ENCODE data around the gene GTF2F2.
"Not testable (repeated sequence)": the region's sequence is repeated elsewhere in the genome, so short reads cannot be mapped to it uniquely, and the experiment has no call there.

The GTF2F2 gene

DNA sequence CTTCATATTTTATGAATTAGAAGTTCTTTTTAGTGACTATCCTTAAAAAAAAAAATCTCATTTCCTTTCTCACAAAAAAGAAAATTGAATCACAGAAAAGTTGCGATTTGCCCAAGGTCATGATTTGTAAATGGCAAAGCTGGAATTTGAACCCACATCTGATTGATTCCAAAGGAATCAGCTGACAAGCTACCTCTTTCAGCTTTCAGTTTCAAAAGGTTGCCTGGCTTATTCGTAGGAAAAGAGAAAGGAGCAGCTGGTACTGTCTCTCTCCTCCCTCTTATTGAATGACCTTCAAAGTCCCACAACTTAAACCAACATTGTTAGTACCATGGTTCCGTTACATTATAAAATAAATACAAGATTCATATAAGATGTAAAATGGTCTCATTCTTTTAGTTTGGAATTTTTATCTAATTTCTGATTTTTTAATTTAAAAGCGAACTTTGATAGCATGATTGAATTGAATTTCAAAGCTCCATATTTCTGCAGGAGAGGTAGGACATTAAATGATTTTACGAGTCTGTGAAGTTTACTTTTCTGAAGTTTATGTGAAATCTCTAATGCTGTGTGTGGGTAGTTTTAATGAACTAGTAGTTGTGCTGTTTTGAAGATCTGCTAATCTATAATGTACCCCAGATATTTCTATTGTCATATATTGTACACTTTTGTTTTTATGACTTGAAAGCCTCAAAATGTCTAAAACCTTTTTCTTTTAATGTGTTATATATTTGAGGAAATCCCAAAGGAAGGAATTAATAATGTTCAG is 99.0 kb downstream of the GTF2F2 start:
- no peak for DNase-seq

DNA sequence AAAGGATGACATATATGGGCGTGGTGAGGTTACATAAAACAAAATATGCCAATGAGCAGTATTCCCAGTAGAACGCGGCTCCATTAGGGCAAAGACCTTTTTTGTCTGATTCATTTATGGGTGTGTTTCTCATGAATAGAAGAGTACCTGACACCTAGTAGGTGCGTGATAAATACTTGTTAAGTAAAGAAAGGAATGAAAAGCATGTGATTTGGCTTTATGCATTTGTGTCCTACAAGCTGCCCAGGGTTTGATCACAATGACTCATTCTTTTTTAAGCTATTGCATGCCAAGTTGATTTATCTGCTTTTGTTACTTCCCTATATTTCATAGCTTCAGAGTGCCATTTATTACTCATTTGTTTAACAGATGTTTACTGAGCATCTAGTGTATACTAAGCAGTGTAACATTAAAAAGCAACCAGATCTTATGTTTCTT is 99.6 kb downstream of the GTF2F2 start:
- DNase-seq: peak; percentile 79

DNA sequence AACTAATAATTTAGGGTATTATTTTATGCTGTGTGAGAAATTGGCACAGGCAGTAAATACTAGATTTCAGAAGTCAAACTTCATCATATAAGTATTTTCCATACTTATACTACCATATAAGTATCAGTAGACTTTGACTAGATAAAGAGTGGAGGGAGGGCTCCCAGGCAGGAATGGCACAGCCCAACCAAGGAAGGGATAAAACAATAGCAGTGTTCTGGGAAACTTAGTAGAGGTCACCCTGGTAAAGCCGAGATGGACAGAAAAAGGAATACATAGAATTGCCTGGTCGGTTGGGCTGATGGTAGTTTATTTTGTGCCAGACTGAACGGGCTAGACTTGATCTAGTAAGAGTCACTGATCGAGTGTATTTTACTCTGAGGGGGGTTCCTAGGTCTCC is 100.1 kb downstream of the GTF2F2 start:
- DNase-seq: no peak

DNA sequence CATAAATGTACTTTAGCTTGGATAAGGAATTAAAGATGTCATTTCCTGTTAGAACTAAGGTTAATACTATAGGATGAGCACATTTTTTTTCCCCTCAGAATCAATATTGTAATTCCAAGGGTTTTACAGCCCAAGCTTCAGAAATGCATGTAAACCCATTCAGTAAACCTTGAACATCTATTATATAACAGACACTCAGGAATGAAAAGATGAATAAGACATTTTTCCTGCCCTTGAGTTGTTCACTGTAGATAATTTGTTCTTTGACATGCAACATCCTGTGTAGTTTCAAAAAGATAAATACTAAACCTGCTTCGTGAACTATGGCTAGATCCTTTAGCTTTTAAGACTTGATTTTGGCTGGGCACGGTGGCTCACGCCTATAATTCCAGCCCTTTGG is 102.2 kb downstream of the GTF2F2 start:
- DNase-seq: no peak

DNA sequence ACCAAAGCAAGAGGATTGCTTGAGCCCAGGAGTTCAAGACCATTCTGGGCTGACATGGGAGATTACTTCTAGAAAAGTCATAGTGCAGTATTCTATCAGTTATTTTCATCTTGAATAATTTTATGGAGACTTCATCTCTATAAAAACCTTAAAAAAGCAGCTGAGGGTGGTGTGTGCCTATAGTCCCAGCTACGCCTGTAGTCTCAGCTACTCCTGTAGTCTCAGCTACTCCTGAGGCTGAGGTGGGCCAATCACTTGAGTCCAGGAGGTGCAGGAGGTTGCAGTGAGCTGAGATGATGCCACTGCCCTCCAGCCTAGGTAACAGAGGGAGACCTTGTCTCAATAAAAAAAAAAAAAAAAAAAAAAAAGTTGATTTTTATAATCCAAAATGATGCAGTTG is 102.6 kb downstream of the GTF2F2 start:
- DNase-seq: no peak

DNA sequence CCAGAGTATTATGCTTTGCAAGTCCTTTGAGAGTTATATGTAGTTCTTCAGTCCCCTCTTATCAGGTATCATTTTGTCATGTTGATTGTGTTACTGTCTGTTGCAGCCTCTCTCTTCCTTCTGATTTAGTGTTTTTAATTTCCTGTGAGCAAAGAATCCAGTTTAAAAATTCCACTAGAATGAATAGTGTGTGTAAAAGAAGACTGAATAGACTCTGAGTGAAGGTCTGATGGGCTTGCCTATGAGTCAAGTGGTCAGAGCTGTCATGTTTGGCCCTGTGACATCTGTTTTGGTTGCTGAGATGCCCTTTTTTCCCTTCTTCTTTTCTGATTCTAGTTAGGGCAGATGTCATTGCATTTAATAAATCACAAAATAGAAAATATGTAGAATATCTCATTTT is 103.9 kb downstream of the GTF2F2 start:
- peak; percentile 52 for DNase-seq

- DNase-seq: no peak
Measured at GRCh38 chr13:45225370-45225769, 105.1 kb downstream of the GTF2F2 start.

DNA sequence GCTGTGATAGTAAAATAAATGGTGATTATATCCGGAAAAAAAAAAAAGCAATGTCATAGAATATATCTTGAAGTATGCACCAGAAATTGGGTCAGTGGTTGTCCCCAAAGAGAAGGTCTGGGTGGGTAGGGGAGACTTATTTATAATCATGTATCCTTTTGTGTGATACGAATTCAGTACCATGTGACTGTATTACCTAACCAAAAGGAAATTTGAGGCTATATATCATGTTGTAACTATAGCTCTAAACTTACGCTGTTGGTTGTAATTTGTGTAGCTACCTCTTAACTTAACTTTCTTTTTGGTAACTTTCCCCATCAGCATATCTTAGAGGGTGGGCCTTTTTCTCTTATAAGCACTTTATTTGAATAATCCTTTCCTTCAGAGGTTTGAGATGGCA is 105.7 kb downstream of the GTF2F2 start:
- DNase-seq: no peak

GRCh38 chr13:45228002-45228401 is 107.7 kb downstream of the GTF2F2 start:
- no peak for DNase-seq

DNA sequence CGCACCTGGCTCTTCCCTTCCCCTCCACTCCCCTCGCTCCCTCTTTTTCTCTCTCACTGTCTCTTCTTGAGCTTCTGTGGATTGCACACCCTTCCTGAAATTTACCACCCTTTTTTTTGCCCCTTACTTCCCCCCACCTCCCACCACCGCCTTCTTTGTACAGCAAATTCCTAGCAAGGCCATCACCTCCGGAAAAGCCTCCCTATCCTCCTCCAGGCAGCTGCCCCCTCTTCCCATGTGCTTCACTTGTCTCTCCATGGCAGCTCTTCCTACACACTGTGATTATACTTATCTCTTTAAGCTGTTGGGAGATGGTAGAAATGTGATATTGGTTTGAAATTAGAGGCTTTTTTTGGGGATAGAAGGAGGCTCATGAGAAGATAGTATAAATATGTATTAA is 108.9 kb downstream of the GTF2F2 start:
- DNase-seq: no peak

GRCh38 chr13:45231305-45231704 is 111.0 kb downstream of the GTF2F2 start:
- peak; percentile 46 for DNase-seq

GRCh38 chr13:45231722-45232121 is 111.4 kb downstream of the GTF2F2 start:
- DNase-seq: peak; percentile 48

- DNase-seq: no peak
Measured at GRCh38 chr13:45232591-45232990, 112.3 kb downstream of the GTF2F2 start.

- DNase-seq: peak; percentile 71
Measured at GRCh38 chr13:45238945-45239795, 118.9 kb downstream of the GTF2F2 start.

DNA sequence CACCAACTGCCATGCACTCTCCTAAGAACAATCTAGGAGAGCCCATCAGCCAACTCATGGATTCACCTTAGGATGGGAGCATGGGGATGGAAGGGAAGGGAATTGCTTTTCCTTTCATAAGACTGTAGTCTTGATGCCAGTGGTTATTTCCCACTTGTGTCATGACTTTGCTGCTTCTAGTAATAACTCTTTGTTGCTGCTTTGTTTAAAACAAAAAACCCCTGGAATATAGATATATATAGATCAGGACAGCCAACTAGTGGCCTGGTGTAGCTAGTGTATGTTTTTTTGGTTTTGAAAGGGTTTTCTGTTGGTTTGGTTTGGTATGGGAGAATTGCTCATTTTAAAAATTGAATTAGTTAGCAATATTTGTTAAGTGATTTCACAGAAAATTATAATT is 119.8 kb downstream of the GTF2F2 start:
- DNase-seq: peak; percentile 13

- DNase-seq: peak; percentile 43
Measured at GRCh38 chr13:45242070-45242469, 121.8 kb downstream of the GTF2F2 start.

DNA sequence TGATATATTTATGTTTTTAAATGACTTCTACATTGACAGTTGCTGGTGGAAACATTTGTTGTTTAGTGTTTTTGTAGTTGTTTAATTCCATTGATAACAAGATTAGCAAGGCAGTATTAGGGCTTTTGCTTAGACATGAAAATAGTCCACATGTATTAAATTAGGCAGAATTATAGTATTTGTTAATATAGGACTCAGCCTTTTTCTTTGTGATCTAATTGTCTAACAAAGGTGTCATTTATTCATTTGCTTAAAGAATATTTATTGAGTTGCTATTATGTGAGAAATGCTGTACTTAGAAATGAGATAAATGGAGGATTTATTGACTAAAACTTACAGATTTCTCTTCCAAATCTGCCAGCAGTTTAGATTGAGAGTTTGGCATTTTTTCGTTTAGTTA is 122.2 kb downstream of the GTF2F2 start:
- no peak for DNase-seq

DNA sequence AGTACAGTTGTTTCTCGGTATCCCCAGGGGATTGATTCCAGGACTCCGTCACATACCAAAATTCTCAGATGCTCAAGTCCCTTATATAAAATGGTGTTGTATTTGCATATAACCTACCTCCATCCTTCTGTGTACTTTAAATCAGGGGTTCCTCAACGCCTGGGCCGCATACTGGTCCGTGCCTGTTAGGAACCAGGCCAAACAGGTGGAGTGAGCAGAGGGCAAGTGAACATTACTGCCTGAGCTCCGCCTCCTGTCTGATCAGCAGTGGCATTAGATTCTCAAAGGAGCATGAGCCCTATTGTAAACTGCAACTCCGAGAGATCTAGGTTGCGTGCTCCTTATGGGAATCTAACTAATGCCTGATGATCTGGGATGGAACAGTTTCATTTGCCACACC is 122.8 kb downstream of the GTF2F2 start:
- no peak for DNase-seq

DNA sequence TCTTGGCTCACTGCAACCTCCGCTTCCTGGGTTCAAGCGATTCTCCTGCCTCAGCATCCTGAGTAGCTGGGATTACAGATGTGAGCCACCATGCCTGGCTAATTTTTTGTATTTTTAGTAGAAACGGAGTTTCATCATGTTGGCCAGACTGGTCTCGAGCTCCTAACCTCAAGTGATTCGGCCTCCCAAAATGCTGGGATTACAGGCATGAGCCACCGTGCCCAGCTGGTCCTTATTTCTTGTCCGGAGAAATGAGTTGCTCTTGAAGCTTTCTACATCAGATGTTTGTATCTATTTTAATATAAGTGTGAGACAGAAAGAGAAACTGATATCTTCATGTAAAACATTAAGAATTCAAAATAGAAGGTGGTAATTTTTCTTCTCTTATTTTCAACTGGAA is 124.4 kb downstream of the GTF2F2 start:
- DNase-seq: not testable (repeated sequence)

DNA sequence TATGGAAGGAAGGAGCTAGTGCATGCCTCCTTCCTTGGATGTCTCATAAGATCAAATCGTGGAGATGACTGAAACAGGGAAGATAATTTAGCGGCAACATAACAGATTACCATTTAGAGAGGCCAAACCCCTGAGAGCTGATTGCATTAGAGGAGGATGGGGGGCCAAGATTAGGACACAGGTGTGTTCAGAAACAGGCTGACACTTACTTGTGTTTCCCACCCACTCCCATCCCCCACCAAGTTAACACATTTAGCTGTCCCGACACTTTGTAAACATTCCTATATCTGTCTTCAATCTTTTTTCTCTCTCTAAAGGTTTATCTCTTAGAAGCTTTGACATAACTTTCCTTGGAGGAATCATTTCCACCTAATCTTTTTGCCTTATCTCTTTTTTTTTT is 129.4 kb downstream of the GTF2F2 start:
- DNase-seq: no peak

DNA sequence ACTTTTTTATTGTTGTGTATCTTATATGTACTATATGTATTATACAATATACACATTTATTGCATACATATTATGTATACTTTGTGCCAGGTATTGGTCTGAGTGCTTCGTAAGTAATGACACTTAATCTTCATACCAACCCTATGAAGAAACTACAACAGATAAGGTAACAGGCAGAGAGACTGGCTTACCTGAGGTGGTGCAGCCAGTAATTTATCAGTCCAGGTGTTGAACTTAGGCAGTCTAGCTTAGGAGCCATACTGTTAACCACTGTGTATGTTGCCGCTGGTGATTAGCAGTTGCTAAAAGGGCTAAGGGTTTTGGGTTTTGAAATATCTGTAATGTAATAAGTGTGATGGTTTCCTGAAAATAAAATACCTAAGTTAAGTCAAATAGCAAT is 134.1 kb downstream of the GTF2F2 start:
- no peak for DNase-seq

GRCh38 chr13:45255247-45255987 is 135.1 kb downstream of the GTF2F2 start:
- no peak for DNase-seq

DNA sequence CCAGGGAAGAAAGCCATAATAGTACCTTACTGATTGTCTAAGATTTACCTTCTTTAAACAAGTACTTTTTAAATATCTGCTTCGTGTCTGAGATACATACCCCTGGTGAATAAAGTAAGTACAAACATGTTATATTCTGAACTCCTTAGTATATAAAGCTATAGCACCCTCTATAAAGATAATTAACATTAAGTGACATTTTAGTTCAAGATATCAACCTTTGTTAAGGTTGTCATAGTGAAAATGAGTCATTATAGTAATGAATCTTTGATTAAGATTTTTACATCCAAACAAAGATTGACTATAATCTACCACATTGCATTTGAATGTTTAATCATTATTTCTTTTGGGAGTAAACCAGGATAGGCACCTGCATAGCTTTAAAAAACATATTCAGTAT is 135.9 kb downstream of the GTF2F2 start:
- no peak for DNase-seq
